ENCODE results near the gene WNT3.
"Not testable (repeated sequence)": the region's sequence is repeated elsewhere in the genome, so short reads cannot be mapped to it uniquely, and the experiment has no call there.

WNT3 gene

DNA sequence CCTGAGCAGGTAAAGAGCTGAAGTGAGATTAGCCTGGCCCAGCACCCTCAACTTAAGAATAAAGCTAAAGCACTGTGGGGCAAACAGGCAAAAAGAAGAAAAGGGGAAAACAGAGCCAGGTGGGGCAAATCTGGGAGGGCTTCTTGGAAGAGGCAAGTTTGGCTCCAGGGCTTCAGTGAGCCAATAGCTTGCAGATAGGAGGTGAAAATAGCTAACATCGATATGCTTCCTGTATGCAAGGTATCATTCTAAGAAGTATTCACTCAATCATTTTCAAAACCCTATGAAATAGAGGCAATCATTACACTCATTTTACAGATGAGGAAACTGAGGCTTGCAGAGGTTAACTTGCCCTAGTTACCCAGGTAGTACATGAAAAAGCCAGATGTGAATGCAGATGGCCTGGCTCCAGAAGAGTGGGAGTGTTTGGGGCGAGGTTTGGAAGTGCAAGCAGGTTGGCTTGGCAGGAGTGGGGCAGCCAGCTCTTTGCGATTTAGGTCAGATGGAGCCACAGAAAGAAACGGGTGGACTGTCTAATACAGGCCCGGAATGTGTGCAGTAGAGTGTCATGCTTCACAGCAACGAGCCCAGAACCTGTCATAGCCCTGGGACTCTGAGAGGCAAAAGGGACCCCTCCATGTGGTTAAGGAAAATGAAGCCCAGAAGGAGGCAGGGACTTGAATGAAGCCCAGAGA lies 5.7 kb downstream of the WNT3 start:
- no peak for FAIRE-seq

DNA sequence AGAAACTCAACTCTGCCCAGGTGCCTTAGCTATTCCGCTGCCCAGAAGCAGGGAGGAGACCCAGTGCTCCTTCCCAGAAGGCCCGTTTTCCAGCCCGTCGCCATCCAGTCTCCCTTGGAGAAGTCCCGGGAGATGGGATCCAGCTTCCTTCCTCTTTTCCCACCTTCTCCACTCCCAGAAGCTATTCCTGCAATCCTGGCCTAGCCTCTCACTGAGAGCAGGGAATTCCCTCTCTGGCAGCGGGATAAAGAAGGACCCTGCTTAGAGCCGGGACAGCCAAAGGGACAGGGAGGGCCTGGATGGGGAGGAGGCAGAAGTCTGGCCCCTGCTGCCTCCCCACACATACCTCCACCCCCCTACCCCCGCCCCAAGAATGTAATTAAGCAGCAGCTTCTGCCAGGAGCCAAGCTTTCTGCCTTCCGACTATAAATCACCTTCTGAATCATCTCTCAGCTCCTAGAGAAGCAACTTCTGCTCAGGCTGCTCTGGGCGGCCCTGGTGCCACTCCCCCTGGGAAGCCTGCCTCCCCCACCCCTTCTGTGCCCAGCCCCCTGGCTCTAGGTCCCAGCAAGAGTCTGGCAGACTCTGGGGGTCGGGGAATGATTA lies 6.4 kb downstream of the WNT3 start:
- FAIRE-seq = no peak

DNA sequence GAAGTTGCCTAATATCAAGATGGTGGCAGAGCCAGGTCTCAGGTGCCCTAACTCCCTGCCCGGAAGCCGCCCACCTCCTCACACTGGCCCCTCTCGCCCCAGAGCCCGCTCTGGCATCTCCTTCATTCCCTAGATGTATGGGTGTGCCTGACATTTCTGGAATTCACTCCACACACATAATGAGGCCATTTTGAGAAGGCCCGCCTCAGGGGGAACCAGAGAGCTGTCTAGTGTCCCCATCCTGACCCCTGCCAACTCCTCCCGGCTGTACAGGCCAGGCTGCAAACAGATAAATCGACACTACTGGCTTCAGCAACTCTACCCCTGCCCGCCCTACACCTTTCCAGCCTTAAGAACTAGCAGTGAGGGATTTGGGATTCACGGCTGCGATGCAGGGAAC lies 7.7 kb downstream of the WNT3 start:
- FAIRE-seq = no peak

DNA sequence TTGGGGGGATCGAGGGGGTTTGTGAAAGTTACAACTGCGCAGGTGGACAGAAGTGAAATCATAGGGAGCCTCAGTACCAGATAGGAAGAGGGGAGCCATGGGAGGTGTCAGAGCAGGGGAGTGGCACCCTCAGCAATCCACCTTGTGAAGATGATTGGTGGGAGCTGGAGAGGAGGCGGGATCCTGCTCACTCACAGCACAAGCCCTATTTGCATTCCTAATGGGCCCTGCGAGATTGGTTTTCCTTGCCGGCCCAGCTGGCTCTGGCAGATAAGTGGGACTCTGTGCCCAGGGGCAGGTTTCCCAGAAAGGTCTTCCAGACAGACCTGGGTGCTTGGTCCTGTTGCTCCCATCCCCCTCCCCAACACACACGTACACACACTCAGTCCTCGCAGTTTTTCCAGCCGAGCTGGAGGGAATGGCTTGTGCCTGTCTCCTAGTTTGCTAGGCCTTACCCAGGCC lies 9.4 kb downstream of the WNT3 start:
- no peak for FAIRE-seq

DNA sequence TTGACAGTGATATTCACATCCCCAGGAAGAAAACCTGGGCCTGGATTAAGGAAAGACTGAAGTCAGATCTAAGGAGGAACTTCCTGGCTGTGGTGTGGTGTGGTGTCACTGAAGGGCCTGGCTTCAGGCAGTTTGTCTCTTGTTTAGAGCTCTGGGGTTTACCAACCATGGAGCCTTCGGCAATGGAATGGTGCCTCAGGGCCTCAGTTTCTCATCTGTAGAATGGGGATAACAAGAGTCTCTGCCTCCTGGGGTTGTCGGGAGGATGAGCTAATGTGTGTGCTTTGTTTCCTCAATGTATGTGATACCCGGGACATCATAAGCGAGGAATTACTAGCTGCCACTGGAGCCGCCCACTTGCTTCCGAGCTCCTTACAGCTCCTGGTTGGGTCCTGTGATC lies 12.7 kb downstream of the WNT3 start:
- FAIRE-seq = no peak

DNA sequence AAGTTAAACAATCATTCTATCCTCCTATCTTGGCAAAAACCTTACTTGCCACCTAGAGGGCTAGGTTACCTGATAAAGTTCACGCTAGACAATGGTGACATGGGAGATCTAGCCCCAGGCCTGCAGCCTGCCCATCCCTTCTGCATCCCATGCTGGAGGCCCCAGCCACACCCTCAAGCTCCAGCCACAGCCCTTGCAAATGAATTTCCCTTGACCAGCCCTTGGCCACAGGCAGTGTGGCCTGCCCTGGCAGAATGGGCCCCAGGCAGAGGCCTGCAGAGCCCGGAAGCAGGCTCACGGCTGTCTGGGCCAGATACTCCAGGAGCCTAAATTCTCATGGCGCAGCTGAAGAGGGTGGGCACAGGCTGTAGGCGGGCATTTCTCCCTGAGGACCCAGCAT lies 14.9 kb downstream of the WNT3 start:
- FAIRE-seq = no peak

DNA sequence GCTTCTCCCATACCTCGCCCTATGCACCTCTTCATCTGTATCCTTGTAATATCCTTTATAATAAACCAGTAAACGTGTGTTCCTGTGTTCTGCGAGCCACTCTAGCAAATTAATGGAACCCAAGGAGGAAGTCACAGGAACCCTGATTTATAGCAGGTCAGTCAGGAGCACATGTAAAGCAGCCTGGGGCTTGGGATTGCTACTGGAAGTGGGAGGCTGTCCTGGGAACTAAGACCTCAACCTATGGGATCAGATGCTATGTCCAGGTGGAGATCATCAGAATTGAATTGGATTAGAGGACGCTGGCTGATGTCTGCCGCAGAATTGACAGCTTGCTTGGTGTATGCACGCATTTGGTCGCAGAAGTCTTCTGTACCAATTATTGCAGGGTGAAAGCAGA lies 15.7 kb downstream of the WNT3 start:
- FAIRE-seq = no peak

DNA sequence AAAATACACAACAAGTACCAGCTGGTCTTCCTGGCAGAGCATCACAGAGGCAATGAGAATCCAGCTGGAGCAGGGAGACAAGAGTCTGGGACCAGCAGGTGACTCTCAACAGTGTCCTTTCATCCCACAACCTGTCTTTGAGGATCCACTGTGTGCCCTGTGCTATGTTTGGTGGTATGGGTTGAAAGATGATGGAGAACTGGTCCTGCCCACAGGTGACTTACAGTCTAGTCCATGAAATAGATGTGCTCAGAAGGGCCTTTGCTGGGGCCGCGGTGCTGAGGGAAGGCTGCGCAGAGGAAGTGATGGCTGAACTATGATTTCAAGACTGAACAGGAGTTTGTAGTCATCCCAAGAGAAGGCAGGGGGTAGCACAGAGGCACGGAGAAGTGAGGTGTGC lies 17.9 kb downstream of the WNT3 start:
- FAIRE-seq = no peak

DNA sequence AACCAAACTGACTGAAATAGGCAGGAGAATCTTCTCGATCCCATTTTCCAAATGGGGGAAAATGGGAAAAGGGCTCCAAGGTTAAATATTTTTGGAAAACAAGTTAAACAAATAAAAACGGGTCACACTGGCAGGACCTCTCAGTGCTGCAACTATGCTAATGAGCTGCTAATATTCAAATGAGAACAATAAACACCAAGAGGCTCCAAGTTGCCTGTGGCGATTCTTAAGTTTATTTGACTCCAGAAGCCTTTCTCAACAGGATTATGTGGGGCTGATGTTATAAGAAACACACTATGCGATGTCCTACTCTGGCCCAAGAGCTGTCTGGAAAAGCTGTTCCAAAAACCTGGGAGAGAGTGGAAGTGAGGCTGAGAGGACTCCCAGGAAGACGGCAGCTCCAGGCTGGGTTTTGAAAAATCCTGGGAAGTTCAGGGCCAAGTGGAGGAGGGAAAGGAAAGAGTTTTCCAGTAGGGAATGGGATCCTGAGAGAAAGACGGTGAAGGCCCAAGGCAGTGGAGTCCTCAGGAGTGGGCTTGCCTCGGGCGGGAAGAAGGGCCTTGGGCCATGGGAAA lies 21.4 kb downstream of the WNT3 start:
- FAIRE-seq = no peak

DNA sequence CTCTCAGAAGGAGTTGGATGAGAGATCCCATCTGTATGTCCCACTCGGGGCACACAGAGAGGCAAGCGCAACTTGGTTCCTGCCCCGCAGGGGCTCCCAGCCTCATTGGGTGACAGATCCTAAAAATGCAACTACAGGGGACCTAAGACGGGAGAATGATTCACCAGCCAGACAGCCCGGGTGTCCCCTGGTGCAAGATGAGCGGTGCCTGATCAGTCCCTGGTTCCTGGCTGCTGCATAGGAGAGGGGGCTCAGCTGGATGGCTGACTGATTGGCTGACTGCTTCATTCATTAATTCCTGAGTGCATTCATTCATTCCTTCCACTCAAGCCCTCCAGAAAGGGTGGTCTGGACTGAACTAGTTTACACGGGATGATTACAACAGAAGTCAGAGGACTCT lies 22.0 kb downstream of the WNT3 start:
- no peak for FAIRE-seq

DNA sequence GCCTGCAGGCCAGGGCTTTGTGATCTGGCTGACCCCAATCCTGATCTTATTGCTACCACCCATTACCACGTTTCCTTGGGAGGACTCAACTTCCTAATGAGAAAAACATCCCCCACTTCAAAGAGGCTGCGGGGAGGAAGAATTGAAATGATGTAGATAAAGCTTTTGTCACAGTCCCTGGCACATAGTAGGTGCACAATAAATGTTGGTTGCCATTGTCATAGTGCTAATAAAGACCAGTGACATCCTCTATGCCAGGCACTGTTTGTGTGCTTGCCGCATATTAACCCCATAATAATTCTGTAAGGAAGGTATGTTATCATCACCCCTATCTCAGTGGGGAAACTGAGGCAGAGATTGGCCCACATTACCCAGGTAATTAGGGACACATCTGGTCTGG lies 22.4 kb downstream of the WNT3 start:
- FAIRE-seq = no peak

DNA sequence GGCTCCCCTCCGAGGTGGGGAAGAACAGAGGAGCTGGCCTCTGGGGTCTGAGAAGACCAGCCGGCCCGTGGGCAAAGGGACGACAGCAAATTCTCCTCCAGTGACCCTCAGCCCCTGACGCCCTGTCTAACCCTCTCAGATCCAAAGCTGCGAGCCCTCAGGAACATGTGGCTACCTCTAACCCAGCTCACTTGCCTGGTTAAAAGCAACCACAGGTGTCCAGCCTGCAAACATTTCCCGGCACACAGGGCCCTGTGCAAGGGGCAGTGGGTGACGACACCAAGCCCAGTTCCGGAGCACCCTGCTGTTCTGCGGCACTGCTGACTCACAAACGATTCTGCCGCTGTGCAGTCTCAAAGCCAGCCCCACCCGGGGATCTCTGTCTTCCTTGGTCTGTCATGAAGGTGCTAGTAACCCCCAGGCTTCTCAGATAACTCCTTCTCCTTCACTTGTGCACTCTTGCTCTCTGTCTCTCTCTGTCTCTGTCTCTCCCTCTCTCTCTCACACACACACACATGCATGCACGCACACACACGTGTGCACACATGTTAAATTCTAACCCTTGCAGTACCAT lies 23.0 kb downstream of the WNT3 start:
- FAIRE-seq = no peak

DNA sequence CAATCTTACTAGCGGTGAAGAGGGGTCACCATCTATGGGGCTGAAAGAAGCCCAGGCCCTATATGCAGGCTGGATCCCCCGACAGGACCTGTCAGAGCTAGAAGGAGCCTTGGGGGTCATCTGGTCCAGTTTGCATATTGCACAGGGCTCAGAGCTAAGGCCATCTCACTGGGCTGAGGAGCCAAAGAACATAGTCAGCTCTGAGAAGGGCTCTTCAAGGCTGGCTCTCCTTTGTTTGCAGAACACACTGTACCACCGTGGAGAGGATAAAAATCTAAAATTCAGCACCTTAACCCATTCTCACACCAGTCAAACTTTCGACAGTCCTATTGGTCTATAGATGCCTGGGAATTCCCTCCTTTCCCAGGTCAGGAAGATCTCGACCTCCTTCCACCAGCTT lies 24.2 kb downstream of the WNT3 start:
- FAIRE-seq = no peak

DNA sequence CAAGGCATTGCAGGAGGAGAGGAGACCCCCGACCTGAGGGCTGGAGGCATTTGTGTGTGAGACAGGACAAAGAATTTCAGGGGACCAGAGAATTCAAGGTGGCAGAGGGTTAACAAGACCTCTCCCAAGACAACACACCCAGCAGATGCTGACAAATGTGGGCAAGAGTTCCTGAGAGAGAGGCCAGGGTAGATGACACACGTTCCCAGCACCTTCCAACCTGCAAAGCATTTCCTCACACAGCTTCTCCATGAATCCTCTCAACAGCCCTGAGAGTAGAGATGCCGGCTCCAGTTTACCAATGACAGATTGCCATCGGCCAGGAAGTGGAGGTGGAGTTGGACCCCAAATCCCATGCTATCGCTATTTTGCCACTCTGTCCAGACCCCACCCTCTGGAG lies 25.0 kb downstream of the WNT3 start:
- no peak for FAIRE-seq

DNA sequence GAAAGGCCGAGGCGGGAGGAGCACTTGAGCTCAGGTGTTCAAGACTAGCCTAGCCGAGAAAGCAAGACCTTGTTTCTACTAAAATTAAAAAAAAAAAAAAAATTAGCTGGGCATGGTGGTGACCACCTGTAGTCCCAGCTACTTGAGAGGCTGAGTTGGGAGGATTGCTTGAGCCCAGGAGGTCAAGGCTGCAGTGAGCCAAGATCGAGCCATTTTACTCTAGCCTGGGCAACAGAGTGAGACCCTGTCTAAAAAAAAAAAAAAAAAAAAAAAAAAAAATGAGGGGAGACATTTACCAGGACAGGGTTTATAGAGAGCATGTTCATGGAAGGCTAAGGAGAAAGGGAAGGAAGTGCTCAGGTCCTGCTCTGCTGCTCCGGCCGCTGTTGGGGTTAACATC lies 25.5 kb downstream of the WNT3 start:
- FAIRE-seq = not testable (repeated sequence)

DNA sequence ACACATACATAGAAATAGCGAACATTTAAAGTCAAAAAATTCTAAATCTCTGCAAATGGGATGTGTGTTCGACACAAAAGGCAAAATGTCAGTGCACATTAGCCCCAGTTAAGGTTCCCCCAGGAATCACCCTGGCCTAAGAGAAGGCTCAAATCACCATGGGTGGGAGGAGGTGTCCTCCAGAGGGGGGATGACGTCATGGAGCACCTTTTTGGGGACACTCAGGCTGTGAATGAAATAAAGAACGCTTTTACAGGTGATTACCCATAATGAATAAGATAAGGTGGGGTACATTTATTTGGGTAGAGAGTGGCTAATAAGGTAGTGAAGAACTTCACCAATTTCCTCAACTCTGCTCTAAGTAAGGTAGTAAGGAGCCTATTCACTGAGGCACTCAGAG lies 26.4 kb downstream of the WNT3 start:
- FAIRE-seq = no peak

DNA sequence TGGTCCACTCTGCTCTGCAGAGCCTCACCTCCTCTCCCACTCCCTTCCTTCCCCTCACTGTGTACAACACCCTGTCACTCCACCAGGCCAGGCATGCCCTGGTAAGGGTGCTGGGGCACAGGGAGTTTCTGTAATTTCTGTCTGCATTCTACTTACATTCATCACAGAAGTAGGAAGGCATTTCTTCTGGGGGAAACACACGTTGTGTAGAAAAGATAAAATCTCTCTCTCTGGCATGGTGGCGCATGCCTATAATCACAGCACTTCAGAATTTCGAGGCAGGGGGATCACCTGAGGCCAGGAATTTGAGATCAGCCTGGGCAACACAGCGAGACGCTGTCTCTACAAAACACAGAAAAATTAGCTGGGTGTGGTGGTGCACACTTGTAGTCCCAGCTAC lies 27.0 kb downstream of the WNT3 start:
- no peak for FAIRE-seq

DNA sequence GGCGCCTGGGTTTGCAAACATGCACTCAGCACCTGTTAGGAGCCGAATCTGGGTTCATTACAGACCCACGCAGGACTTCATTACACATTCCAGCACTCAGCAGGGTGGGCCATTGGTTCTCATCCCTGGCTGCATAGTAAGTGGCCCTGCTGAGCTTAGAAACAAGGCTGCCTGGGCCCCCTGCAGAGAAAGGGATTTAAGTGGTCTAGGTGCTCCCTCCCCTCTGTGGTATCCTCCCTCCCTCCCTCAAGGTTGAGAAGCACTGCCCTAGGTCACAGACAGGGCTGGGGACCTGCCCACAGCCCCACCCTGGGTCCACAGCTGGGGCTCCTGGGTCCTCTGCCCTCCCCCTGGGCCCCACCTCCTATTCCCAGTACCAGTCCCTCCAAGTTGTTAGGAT lies 28.3 kb downstream of the WNT3 start:
- FAIRE-seq = no peak

DNA sequence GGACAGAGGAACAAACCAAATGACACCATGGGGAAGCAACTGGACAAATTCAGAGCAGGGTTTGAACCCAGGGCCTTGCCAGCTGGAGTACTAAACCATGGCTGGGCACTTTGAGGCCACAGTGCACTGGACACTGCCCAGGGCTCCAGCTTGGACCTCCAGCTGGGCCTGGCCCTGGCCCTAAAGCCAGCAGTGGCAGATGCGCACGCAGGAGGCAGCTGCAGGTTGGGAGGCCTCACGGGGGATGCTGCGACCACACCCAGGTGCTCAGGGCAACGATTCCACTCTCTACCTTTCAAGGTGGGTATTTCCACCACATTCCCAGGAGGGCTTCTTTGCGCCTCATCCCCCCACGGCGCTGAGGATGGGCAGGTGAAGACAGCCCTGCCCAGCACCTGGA lies 28.9 kb downstream of the WNT3 start:
- FAIRE-seq = no peak

DNA sequence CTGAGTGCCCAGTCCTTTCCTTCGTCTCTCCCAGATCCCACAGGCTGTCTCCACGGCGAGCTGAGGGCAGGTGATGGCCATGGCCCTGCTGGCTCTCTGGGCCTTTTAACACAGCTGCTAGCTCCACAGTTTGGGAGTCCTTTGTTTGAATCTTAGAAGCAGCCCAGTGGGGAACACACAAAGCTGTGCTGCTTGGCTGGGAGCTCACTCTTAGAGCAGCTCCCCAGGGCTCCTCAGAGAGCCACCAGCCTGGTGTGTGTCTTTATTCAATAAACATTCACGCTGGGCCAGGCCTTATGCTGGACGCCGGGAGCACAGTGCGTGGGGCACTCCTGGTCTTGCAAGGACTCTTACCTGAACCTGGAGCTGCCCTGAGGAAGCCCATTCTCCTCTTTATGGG lies 29.7 kb downstream of the WNT3 start:
- FAIRE-seq = no peak

DNA sequence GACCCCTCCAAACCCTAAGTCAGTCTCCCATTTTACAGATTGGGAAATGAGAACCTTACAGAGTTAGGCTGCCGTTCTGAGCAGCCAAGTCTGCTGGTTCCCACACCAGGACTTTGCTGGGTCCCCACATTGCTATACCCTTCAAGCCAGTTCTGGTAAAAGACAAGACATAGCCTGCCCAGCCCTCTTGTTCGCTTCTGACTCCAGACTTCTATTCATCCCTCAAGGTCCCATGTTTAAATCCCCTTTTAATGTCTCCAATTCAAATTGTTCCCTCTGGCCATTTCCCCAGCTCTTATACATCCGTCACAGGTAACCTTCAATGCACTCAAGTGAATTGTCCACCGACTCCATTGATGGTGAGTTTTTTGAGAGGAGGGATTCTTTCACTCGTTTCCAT lies 30.2 kb downstream of the WNT3 start:
- no peak for FAIRE-seq

DNA sequence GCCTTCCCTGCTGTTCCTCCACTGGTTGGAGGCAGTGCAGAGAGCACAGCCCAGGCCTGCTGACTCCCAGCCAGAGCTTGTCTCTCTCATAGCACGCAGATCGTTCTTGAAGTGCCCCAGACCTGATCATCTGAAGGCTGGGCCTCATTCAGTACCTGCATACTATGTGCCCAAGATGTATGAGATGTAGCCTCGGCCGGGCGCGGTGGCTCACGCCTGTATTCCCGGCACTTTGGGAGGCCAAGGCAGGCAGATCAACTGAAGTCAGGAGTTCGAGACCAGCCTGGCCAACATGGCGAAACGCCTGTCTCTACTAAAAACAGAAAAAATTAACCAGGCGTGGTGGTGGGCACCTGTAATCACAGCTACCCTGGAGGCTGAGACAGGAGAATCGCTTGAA lies 31.0 kb downstream of the WNT3 start:
- FAIRE-seq = no peak

DNA sequence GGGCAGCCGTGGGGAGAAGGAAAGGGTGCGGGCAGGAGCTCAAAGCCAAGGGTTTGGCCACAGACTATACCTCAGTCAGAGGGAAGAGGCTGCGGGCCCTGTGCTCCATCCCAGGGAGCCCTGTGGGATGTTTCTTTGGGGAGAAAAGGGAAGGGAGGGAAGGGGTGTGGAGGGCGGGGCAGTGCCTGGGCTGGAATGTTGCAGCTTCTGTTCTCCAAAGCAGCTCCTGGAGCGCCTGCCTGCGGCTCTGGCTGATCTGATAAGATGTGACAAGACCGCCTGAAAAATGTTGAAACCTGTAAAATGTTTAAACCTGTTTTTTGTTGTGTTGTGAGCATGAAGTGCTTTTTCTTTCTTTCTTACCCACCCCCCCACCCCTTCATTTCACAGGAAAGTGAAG lies 32.8 kb downstream of the WNT3 start:
- no peak for FAIRE-seq

DNA sequence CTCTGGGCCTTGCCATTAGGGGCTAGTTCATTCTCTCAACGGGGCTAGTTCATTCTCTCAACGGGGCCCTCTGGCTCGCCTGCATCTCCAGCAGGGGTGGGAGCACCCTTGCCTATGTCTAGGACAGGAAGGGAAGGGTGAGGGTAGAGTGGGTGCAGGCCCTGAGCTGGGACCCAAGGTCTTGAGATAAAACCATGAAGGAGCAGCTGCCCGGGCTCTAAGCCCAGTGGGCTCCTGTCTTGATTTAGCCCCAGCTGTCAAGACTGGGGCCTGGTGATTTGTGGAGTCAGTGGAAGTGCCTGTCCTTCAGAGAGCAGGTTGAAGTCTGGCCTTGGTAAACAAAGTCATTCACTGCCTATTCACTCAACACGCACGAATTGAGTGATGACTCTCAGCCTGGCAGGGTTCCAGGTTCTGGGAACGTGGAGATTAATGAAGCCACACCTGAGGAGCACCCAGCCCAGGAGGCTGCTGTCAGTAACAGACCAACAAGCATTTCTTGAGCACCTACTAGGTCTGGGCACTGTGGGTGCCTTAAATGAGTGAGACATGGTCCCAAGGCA lies 35.4 kb downstream of the WNT3 start:
- FAIRE-seq = no peak

Measured in G401.6 (cell line).